ENCODE measurements around the gene NOC4L.

DNA sequence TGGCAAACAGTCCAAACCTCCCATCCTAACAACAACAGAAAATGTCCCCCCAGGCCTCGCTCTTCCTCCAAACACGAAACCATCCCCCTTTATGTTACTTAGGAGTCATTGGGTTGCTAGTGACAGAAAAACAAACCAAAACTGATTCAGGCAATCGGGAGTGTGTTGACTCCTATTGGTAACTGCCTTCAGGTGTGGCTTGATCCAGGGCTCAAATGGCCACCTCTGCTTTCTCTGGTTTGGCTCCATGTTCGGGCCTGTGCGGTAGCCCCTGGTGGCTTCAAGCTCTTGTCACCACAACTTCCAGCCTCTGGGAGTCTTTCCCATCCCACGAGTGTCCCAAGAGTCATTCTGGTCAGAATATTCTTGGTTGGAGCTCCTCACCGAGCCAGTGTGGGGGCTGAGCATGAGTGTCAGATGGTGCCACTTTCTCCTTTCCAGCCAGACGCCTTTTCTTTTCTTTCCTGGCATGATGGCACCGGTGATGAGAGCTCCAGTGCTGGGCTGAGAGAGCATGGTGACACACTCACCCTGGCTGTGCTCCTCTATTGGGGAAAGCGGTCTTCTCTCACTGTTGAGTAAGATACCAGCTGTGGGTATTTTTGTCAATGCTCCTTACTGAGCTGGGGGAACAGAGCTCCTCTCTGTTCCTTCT is 38.6 kb downstream of the NOC4L start:
- TF ChIP-seq, protein P1, sequence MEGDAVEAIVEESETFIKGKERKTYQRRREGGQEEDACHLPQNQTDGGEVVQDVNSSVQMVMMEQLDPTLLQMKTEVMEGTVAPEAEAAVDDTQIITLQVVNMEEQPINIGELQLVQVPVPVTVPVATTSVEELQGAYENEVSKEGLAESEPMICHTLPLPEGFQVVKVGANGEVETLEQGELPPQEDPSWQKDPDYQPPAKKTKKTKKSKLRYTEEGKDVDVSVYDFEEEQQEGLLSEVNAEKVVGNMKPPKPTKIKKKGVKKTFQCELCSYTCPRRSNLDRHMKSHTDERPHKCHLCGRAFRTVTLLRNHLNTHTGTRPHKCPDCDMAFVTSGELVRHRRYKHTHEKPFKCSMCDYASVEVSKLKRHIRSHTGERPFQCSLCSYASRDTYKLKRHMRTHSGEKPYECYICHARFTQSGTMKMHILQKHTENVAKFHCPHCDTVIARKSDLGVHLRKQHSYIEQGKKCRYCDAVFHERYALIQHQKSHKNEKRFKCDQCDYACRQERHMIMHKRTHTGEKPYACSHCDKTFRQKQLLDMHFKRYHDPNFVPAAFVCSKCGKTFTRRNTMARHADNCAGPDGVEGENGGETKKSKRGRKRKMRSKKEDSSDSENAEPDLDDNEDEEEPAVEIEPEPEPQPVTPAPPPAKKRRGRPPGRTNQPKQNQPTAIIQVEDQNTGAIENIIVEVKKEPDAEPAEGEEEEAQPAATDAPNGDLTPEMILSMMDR (IDR thresholded peaks at IDR 0.05) = no peak
- TF ChIP-seq POLR2A (IDR thresholded peaks at IDR 0.05) = no peak
